Lung (tissue), 12 donors: ENCODE data around the gene DENND5A. TPM values are rescaled to one million over a fixed set of nuclear protein-coding genes. Genes with fewer than 3 reads are reported as not detected.

Source experiments
- ATAC-seq: fragments of 200-7000 bp; cut with Tn5 transposase; one replicate; pipeline ENCODE4 v1.9.1; 2020; ENCODE audit warnings: moderate number of reproducible peaks; ENCODE audit not compliant: insufficient read depth, low FRiP score
- DNase-seq, 3 donors: peaks; one replicate each; pipeline ENCODE4 v3.0.0-alpha.2; 2013 to 2017
- H3K27ac ChIP-seq, 2 donors: one replicate each; pipeline ENCODE4 v1.5.1; 2013; ENCODE audit warnings: mild to moderate bottlenecking in 2 of 2, moderate library complexity in 2 of 2, control low read depth in 1 of 2, inconsistent platforms in 1 of 2, low read depth in 1 of 2, low read length in 1 of 2
- H3K27me3 ChIP-seq, 3 donors: one replicate each; pipeline ENCODE4 v1.5.1; 2013; ENCODE audit warnings: low read length in 2 of 3; ENCODE audit not compliant: control insufficient read depth in 3 of 3, insufficient read depth in 3 of 3
- H3K36me3 ChIP-seq, 4 donors: one replicate each; pipeline ENCODE4 v1.5.1; 2013; ENCODE audit warnings: low read length in 4 of 4, mild to moderate bottlenecking in 1 of 4, moderate library complexity in 1 of 4; ENCODE audit not compliant: control insufficient read depth in 4 of 4, insufficient read depth in 4 of 4
- H3K4me1 ChIP-seq, 5 donors: one replicate each; pipeline ENCODE4 v1.5.1; 2013; ENCODE audit warnings: low read length in 5 of 5, mild to moderate bottlenecking in 2 of 5, moderate library complexity in 1 of 5; ENCODE audit not compliant: control insufficient read depth in 5 of 5, insufficient read depth in 5 of 5
- H3K4me3 ChIP-seq: one replicate; pipeline ENCODE4 v1.5.1; 2013; ENCODE audit warnings: mild to moderate bottlenecking, control low read depth, moderate library complexity
- H3K9ac ChIP-seq, 2 donors: one replicate each; pipeline ENCODE4 v1.5.1; 2013; ENCODE audit warnings: low read length in 2 of 2, control low read depth in 1 of 2; ENCODE audit not compliant: insufficient read depth in 1 of 2
- H3K9me3 ChIP-seq, 4 donors: one replicate each; pipeline ENCODE4 v1.5.1; 2013; ENCODE audit warnings: low read length in 3 of 4, mild to moderate bottlenecking in 1 of 4, moderate library complexity in 1 of 4; ENCODE audit not compliant: control insufficient read depth in 4 of 4, insufficient read depth in 3 of 4
- WGBS, 2 donors: extraction: QIAGEN DNeasy Blood & Tissue Kit; methylation state at CpG; one replicate each; pipeline ENCODE4 v1.1.7; 2013; 5-methylcytosine and 5-hydroxymethylcytosine counted together
- polyA plus RNA-seq, 2 donors: library from polyadenylated mRNA; stranded (reverse); fragments of 200-250 nt; gene quantifications; one replicate each; pipeline ENCODE4 v1.2.1, GENCODE V29; 2013
- total RNA-seq, 2 donors: library from RNA; depleted of rRNA in 1 of 2; stranded (reverse); fragments of >200 nt in 1 of 2; gene quantifications; one replicate each; pipeline ENCODE4 v1.2.1, GENCODE V29; 2014 to 2021
- TF ChIP-seq, protein P1 (sequence below): IDR thresholded peaks from 2 replicates; pipeline ENCODE4 v1.5.1; 2012; ENCODE audit warnings: mild to moderate bottlenecking; ENCODE audit errors: control extremely low read depth, extremely low read depth
- donor health status: control.
- donor health status: control.
- donor health status: Bipolar disorder and iron deficiency.
- donor health status: healthy.
- donor health status: DM: yes; HTN: yes; CAD: no.

DENND5A gene
- total and polyA plus RNA-seq, 4 donors = 20.8 to 152 (median 112) TPM

- Histone ChIP-seq H3K36me3 (no peaks in the 10 kb centered on the region), H3K4me1 (peaks cover 5 to 10% (median 7%) of the 10 kb centered on the region in 5 donors), H3K27me3 (no peaks in the 10 kb centered on the region), H3K9ac (peak overlapping the region in 1 of 2 donors; percentile 11), H3K27ac (no peak overlapping the region), H3K9me3 (no peaks in the 10 kb centered on the region), H3K4me3 (no peak overlapping the region)
- TF ChIP-seq, protein P1, sequence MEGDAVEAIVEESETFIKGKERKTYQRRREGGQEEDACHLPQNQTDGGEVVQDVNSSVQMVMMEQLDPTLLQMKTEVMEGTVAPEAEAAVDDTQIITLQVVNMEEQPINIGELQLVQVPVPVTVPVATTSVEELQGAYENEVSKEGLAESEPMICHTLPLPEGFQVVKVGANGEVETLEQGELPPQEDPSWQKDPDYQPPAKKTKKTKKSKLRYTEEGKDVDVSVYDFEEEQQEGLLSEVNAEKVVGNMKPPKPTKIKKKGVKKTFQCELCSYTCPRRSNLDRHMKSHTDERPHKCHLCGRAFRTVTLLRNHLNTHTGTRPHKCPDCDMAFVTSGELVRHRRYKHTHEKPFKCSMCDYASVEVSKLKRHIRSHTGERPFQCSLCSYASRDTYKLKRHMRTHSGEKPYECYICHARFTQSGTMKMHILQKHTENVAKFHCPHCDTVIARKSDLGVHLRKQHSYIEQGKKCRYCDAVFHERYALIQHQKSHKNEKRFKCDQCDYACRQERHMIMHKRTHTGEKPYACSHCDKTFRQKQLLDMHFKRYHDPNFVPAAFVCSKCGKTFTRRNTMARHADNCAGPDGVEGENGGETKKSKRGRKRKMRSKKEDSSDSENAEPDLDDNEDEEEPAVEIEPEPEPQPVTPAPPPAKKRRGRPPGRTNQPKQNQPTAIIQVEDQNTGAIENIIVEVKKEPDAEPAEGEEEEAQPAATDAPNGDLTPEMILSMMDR = no peak
- WGBS, 2 donors = 87 to 95% methylated on average over 3 of the region's 3 CpGs
- ATAC-seq (no peak), DNase-seq (no peak)
Measured at GRCh38 chr11:9310485-9311090, 45.4 kb upstream of the DENND5A start.

GRCh38 chr11:9304178-9304577, 39.0 kb upstream of the DENND5A start:
- H3K27me3 ChIP-seq = no peaks in the 10 kb centered on the region
- no peak overlapping the region for H3K4me3 ChIP-seq
- ATAC-seq (no peak), DNase-seq (no peak)
- WGBS, 2 donors = 79 to 88% methylated on average over 3 of the region's 3 CpGs
- H3K9me3 ChIP-seq = no peaks in the 10 kb centered on the region
- peaks cover 0 to 3% (median 0%) of the 10 kb centered on the region in 5 donors for H3K4me1 ChIP-seq
- no peak overlapping the region for H3K9ac ChIP-seq
- H3K27ac ChIP-seq = no peak overlapping the region
- TF ChIP-seq, protein P1 = no peak
- peaks cover 0 to 2% (median 0%) of the 10 kb centered on the region in 4 donors for H3K36me3 ChIP-seq

DNA sequence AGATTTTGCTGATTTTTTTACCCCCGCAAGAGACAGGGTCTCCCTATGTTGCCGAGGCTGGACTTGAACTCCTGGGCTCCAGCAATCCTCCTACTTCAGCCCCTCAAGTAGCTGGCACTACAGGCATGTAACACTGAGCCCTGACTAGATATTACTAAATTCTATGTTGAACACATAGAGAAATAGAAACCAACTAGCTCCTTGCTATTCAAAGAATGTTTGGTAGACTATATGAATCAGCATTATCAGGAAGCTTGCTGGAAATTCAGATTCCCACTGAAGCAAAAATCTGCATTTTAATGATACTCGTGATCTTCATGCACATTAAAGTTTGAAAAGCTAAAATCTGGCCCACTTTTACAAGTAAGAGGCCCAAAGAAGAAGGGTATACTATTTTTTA, 37.3 kb upstream of the DENND5A start:
- Histone ChIP-seq H3K27me3 (no peaks in the 10 kb centered on the region), H3K9me3 (no peaks in the 10 kb centered on the region), H3K36me3 (peaks cover 2 to 4% (median 4%) of the 10 kb centered on the region in 4 donors), H3K27ac (no peak overlapping the region), H3K4me3 (no peak overlapping the region), H3K4me1 (peaks cover 0 to 3% (median 0%) of the 10 kb centered on the region in 5 donors), H3K9ac (no peak overlapping the region)
- ATAC-seq (no peak), DNase-seq (no peak)
- TF ChIP-seq, protein P1 = no peak
- 84 to 94% methylated on average over 3 of the region's 3 CpGs for WGBS, 2 donors

GRCh38 chr11:9301720-9302119, 36.6 kb upstream of the DENND5A start:
- TF ChIP-seq, protein P1 = no peak
- Histone ChIP-seq H3K36me3 (peaks cover 3 to 5% (median 4%) of the 10 kb centered on the region in 4 donors), H3K9ac (no peak overlapping the region), H3K27ac (no peak overlapping the region), H3K4me3 (no peak overlapping the region), H3K9me3 (no peaks in the 10 kb centered on the region), H3K4me1 (peaks cover 0 to 2% (median 0%) of the 10 kb centered on the region in 5 donors), H3K27me3 (no peaks in the 10 kb centered on the region)
- no peak for DNase-seq
- WGBS, 2 donors = 58 to 87% methylated on average over 10 of the region's 10 CpGs
- ATAC-seq = no peak
